Thoracic aorta (tissue), 2 donors: ENCODE results near the gene ABHD1. TPM values are rescaled to one million over a fixed set of nuclear protein-coding genes. Genes with fewer than 3 reads are reported as not detected.

ENCODE experiments used
- ATAC-seq: fragments of 150-250 bp; one replicate; pipeline ENCODE4 v1.8.0; 2017; ENCODE audit warnings: low read depth; ENCODE audit not compliant: insufficient number of reproducible peaks, low FRiP score
- DNase-seq: peaks from one replicate; pipeline ENCODE4 v3.0.0-alpha.2; 2020; ENCODE audit warnings: low spot score
- H3K27ac ChIP-seq, 2 donors: fragments of 200-600 bp; sonication (generic); 1 replicate in 1 of 2; 2 replicates in 1 of 2; pipeline ENCODE4 v1.5.1; 2016; ENCODE audit warnings: mild to moderate bottlenecking in 2 of 2, moderate library complexity in 2 of 2
- H3K27me3 ChIP-seq: fragments of 200-600 bp; sonication (generic); replicated peaks from 2 replicates; pipeline ENCODE4 v1.6.0; 2016; ENCODE audit warnings: mild to moderate bottlenecking; ENCODE audit not compliant: insufficient read depth
- H3K36me3 ChIP-seq: fragments of 200-600 bp; sonication (generic); one replicate; pipeline ENCODE4 v1.5.1; 2016
- H3K4me1 ChIP-seq, 2 donors: fragments of 200-600 bp; sonication (generic); 1 replicate in 1 of 2; 2 replicates in 1 of 2; pipeline versions ENCODE4 v1.5.1 to v1.6.0; 2016; ENCODE audit warnings: low read depth in 2 of 2, mild to moderate bottlenecking in 1 of 2; ENCODE audit not compliant: control insufficient read depth in 1 of 2
- H3K4me3 ChIP-seq: fragments of 200-600 bp; sonication (generic); 2 replicates; pipeline ENCODE4 v1.5.1; 2016; ENCODE audit warnings: mild to moderate bottlenecking
- H3K9me3 ChIP-seq: fragments of 200-600 bp; sonication (generic); 2 replicates; pipeline ENCODE4 v1.5.1; 2016
- CTCF ChIP-seq: fragments of 200-600 bp; sonication (generic); IDR thresholded peaks from one replicate; pipeline ENCODE4 v1.5.1; 2019; ENCODE audit warnings: antibody characterized with exemption
- total RNA-seq, 2 donors: library from RNA; depleted of rRNA; stranded (reverse); fragments of >200 nt; gene quantifications; one replicate each; pipeline versions ENCODE4 v1.1.0 to v1.2.3, GENCODE V29; 2016

Gene ABHD1
- total RNA-seq, 2 donors from 2014 or later, result 0.27 TPM; not detected in 1

- Histone ChIP-seq H3K27ac (no peak overlapping the region), H3K27me3 (no peaks in the 10 kb centered on the region), H3K4me3 (no peak overlapping the region), H3K4me1 (no peaks in the 10 kb centered on the region), H3K9me3 (no peaks in the 10 kb centered on the region), H3K36me3 (no peaks in the 10 kb centered on the region)
- DNase-seq (no peak), ATAC-seq (no peak)
- TF ChIP-seq CTCF, result no peak
Observed at GRCh38 chr2:27159271-27159670, 35.7 kb downstream of the ABHD1 start.

- H3K4me1 ChIP-seq, result no peaks in the 10 kb centered on the region
- DNase-seq, result no peak
- no peaks in the 10 kb centered on the region for H3K36me3 ChIP-seq
- H3K27ac ChIP-seq, result no peak overlapping the region
- no peak for TF ChIP-seq CTCF
- no peaks in the 10 kb centered on the region for H3K27me3 ChIP-seq
- ATAC-seq, result no peak
- no peak overlapping the region for H3K4me3 ChIP-seq
- H3K9me3 ChIP-seq, result no peaks in the 10 kb centered on the region
Observed at GRCh38 chr2:27160191-27160590, 36.6 kb downstream of the ABHD1 start.

- H3K4me3 ChIP-seq, result no peak overlapping the region
- TF ChIP-seq CTCF, result no peak
- no peaks in the 10 kb centered on the region for H3K27me3 ChIP-seq
- DNase-seq, result no peak
- no peaks in the 10 kb centered on the region for H3K9me3 ChIP-seq
- H3K27ac ChIP-seq, result no peak overlapping the region
- ATAC-seq, result no peak
- H3K4me1 ChIP-seq, result no peaks in the 10 kb centered on the region
- no peaks in the 10 kb centered on the region for H3K36me3 ChIP-seq
Observed at GRCh38 chr2:27162151-27163121, 38.8 kb downstream of the ABHD1 start.

DNA sequence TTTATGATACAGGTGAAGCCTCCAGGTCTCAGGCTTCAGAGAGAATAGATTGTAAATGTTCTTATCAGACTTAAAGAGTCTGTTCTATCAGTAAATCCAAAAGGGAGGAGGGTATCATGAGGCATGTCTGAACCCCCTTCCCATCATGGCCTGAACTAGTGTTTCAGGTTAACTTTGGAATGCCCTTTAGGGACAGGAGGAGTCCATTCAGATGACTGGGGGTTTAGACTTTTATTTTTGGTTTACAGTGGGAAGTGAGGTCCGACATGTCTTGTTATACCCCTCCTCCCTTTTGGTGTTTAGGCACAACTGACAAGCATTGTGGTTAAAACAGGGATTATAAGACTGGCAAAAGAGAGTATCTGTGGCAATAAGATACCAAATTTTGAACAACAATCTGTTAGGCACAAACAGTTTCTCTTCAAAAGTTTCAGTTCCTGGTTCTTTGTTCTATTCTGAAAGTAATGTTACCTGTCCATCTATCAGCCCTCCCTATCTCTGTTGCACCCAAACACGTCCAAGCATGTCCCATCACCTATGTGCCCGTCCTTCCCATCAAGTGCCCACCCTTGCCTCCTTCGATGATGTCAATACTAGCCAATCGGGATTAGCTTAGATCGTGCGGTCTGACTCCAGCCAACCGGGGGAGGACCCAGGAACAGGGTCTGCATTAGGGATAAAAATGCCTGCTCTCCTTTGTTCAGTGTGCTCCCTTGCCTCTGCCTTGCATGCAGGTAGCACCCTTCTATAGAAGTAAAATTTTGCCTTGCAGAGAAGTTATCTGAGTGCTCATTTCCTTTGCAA lies 41.5 kb downstream of the ABHD1 start:
- Histone ChIP-seq H3K27me3 (no peaks in the 10 kb centered on the region), H3K4me1 (no peaks in the 10 kb centered on the region), H3K36me3 (no peaks in the 10 kb centered on the region), H3K27ac (no peak overlapping the region), H3K4me3 (no peak overlapping the region), H3K9me3 (no peaks in the 10 kb centered on the region)
- no peak for DNase-seq
- no peak for TF ChIP-seq CTCF
- no peak for ATAC-seq
